A549 (cell line): ENCODE results near the gene FLYWCH1. TPM values are rescaled to one million over a fixed set of nuclear protein-coding genes. Genes with fewer than 3 reads are reported as not detected.

Experiments
- BHLHE40 ChIP-seq: IDR thresholded peaks from 2 replicates; pipeline ENCODE4 v1.6.1; 2012; ENCODE audit warnings: low read depth, low read length, inconsistent platforms
- CEBPB ChIP-seq, 2 experiments: fragments of >200 bp in 1 of 2; sonication (Bioruptor Twin) in 1 of 2; formaldehyde crosslinking in 1 of 2; IDR thresholded peaks; 2 replicates each; pipeline ENCODE4 v1.6.1; 2012 to 2016
- EHF ChIP-seq: fragments of 250-450 bp; sonication (Bioruptor Pico); IDR thresholded peaks from 2 replicates; pipeline ENCODE4 v1.5.0; 2020; ENCODE audit warnings: mild to moderate bottlenecking
- EHMT2 ChIP-seq: fragments of 200-600 bp; sonication (generic); IDR thresholded peaks from 2 replicates; pipeline ENCODE4 v1.6.1; 2016; ENCODE audit warnings: antibody characterized with exemption, low read depth, mild to moderate bottlenecking, moderate library complexity
- FOSL2 ChIP-seq, 2 experiments: fragments of 450-650 bp in 1 of 2; fragments of >200 bp in 1 of 2; sonication (Bioruptor Twin) in 1 of 2; formaldehyde crosslinking; IDR thresholded peaks; 2 replicates each; pipeline versions ENCODE4 v1.5.0 to v1.6.1; 2016 to 2020; ENCODE audit warnings: mild to moderate bottlenecking in 1 of 2, moderate library complexity in 1 of 2
- GATA3 ChIP-seq: IDR thresholded peaks from 2 replicates; pipeline ENCODE4 v1.6.1; 2012; ENCODE audit warnings: borderline replicate concordance
- HOXB5 ChIP-seq: fragments of 250-450 bp; sonication (Bioruptor Pico); IDR thresholded peaks from 2 replicates; pipeline ENCODE4 v1.5.0; 2020; ENCODE audit warnings: mild to moderate bottlenecking, moderate library complexity
- JUN ChIP-seq, 2 experiments: fragments of >200 bp; sonication (Bioruptor Twin); formaldehyde crosslinking; IDR thresholded peaks; 2 replicates in 1 of 2; 3 replicates in 1 of 2; pipeline ENCODE4 v1.6.1; 2016 to 2017
- JUNB ChIP-seq: fragments of >200 bp; sonication (Bioruptor Twin); formaldehyde crosslinking; IDR thresholded peaks from 2 replicates; pipeline ENCODE4 v1.6.1; 2016
- KDM1A ChIP-seq: fragments of 200-600 bp; sonication (generic); IDR thresholded peaks from 2 replicates; pipeline ENCODE4 v1.6.1; 2016; ENCODE audit warnings: low read depth, mild to moderate bottlenecking
- MAFK ChIP-seq: fragments of 450-650 bp; IDR thresholded peaks from 2 replicates; pipeline ENCODE4 v1.6.1; 2014; ENCODE audit not compliant: partially characterized antibody
- MYC ChIP-seq: IDR thresholded peaks from 2 replicates; pipeline ENCODE4 v1.6.1; 2012; ENCODE audit warnings: mild to moderate bottlenecking, inconsistent platforms, low read length, improper control_type of control experiment, borderline replicate concordance
- NFE2L2 ChIP-seq: fragments of 150-350 bp; conservative IDR thresholded peaks from 2 replicates; pipeline ENCODE4 v1.6.1; 2014; ENCODE audit warnings: low read length
- NR3C1 ChIP-seq: fragments of >200 bp; sonication (Bioruptor Twin); formaldehyde crosslinking; IDR thresholded peaks from 3 replicates; pipeline ENCODE4 v1.6.1; 2017
- POLR2A ChIP-seq: IDR thresholded peaks from 2 replicates; pipeline ENCODE4 v1.6.1; 2012; ENCODE audit warnings: mild to moderate bottlenecking, low read length
- RAD21 ChIP-seq, 2 experiments: fragments of >200 bp in 1 of 2; sonication (Bioruptor Twin) in 1 of 2; formaldehyde crosslinking in 1 of 2; IDR thresholded peaks in 1 of 2; conservative IDR thresholded peaks in 1 of 2; 2 replicates in 1 of 2; 3 replicates in 1 of 2; pipeline ENCODE4 v1.6.1; 2012 to 2018; ENCODE audit warnings: inconsistent platforms in 1 of 2
- SMC3 ChIP-seq: fragments of >200 bp; sonication (Bioruptor Twin); formaldehyde crosslinking; IDR thresholded peaks from 3 replicates; pipeline ENCODE4 v1.6.1; 2018; ENCODE audit warnings: inconsistent platforms
- SREBF2 ChIP-seq: fragments of 450-650 bp; IDR thresholded peaks from 2 replicates; pipeline ENCODE4 v1.6.1; 2014; ENCODE audit warnings: mild to moderate bottlenecking, moderate library complexity
- TFCP2L1 ChIP-seq: fragments of 250-450 bp; sonication (Bioruptor Pico); IDR thresholded peaks from 2 replicates; pipeline ENCODE4 v1.5.0; 2021; ENCODE audit warnings: mild to moderate bottlenecking
- ZNF302 ChIP-seq: fragments of 250-450 bp; sonication (Bioruptor Pico); IDR thresholded peaks from 2 replicates; pipeline ENCODE4 v1.9.0; 2021; ENCODE audit warnings: inconsistent platforms, mild to moderate bottlenecking, moderate library complexity
- polyA plus RNA-seq, 4 experiments: library from polyadenylated mRNA; depleted of rRNA in 3 of 4; stranded (reverse); fragments of >200 nt; fragmentation: RNase III in 1 of 4; extraction: RNeasy Plus Mini Kit Qiagen cat#74134 plus additional on column Dnase treatment in 1 of 4; gene quantifications; 2 replicates in 3 of 4; 3 replicates in 1 of 4; pipeline ENCODE4 v1.2.3, GENCODE V29; 2011 to 2017
- TF ChIP-seq, protein P1 (sequence below): fragments of 250-450 bp; sonication (Bioruptor Pico); IDR thresholded peaks from 2 replicates; pipeline ENCODE4 v1.5.0; 2021; ENCODE audit warnings: mild to moderate bottlenecking, moderate library complexity, borderline replicate concordance
- TF ChIP-seq, protein P2 (sequence below): fragments of 250-450 bp; sonication (Bioruptor Pico); IDR thresholded peaks from 2 replicates; pipeline ENCODE4 v1.5.0; 2020; ENCODE audit warnings: low read depth, mild to moderate bottlenecking, moderate library complexity
- TF ChIP-seq, protein P3 (sequence below): fragments of >200 bp; sonication (Bioruptor Twin); formaldehyde crosslinking; IDR thresholded peaks from 3 replicates; pipeline ENCODE4 v1.6.1; 2016
- TF ChIP-seq, protein P4 (sequence below): fragments of >200 bp; sonication (Bioruptor Twin); formaldehyde crosslinking; IDR thresholded peaks from 3 replicates; pipeline ENCODE4 v1.5.1; 2016

The FLYWCH1 gene
- polyA plus RNA-seq, 2 of the 4 experiments (the other 2 are of a cell fraction) = 9.3 to 22.5 TPM

DNA sequence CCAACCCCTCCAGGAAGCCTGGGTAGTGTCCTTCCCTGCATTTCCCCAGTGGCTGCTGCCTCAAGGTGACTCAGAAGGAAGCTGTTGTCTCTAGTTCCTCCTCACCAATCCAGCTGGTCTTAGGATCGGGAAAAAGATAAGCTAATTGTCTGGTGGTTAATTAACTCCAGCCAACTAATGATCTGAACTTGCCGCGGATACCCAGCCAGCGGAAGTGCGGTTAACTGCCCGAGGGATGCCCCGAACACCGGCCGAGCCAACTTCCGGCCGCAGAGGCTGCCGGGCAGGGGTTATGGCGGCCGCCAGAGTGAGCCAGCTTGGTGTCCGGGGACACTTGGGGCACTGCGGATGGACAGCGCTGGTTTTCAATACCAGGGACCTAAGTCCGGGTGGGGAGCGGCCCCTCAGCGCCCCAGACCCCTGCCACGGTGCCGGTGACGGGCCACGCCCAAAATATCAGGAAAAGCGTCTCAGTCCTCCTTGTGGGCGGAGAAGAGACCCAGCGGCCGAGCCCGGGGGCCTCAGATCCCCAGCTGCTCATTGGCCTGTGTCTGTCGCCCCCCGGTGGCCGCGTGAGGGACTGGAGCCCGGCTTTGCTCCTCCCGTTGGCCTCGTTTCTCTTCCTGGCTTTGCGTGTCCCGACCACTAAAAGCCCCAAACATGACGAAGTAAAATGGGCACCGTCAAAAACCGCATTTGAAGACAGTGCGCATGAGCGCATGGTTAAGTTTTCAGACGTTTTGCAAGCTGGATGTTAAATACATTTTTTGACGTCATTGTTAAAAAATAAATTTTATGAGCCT, 43.5 kb upstream of the FLYWCH1 start (continued):
- TF ChIP-seq ZNF302 (CRISPR knock-in tag) = no peak
- peak; percentile 84; the same call in 1 of the 2 replicates for TF ChIP-seq TFCP2L1 (CRISPR knock-in tag)
- TF ChIP-seq RAD21 (conservative IDR thresholded peaks at IDR 0.05 in 1 of 2, IDR thresholded peaks at IDR 0.05 in 1 of 2) = peak; percentile 92 to 99
- TF ChIP-seq BHLHE40 = no peak; the same call in 1 of the 2 replicates
- TF ChIP-seq MYC = 0 out of 2 replicates have a peak, but pooled peaks have one; percentile 30
- no peak for TF ChIP-seq CEBPB (IDR thresholded peaks at IDR 0.05)
- TF ChIP-seq SREBF2 = no peak
- TF ChIP-seq JUN (IDR thresholded peaks at IDR 0.05) = peak; percentile 82 to 93; a peak in 4 of 5 replicates
- TF ChIP-seq, protein P1, sequence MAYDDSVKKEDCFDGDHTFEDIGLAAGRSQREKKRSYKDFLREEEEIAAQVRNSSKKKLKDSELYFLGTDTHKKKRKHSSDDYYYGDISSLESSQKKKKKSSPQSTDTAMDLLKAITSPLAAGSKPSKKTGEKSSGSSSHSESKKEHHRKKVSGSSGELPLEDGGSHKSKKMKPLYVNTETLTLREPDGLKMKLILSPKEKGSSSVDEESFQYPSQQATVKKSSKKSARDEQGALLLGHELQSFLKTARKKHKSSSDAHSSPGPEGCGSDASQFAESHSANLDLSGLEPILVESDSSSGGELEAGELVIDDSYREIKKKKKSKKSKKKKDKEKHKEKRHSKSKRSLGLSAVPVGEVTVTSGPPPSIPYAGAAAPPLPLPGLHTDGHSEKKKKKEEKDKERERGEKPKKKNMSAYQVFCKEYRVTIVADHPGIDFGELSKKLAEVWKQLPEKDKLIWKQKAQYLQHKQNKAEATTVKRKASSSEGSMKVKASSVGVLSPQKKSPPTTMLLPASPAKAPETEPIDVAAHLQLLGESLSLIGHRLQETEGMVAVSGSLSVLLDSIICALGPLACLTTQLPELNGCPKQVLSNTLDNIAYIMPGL (CRISPR knock-in tag) = peak; percentile 71; the same call in 1 of the 2 replicates
- no peak for TF ChIP-seq GATA3
- peak; percentile 42 for TF ChIP-seq MAFK
- TF ChIP-seq HOXB5 (CRISPR knock-in tag) = no peak; the same call in 1 of the 2 replicates
- peak; percentile 71 for TF ChIP-seq POLR2A
- TF ChIP-seq NR3C1 = no peak
- no peak for TF ChIP-seq KDM1A
- TF ChIP-seq, protein P2, sequence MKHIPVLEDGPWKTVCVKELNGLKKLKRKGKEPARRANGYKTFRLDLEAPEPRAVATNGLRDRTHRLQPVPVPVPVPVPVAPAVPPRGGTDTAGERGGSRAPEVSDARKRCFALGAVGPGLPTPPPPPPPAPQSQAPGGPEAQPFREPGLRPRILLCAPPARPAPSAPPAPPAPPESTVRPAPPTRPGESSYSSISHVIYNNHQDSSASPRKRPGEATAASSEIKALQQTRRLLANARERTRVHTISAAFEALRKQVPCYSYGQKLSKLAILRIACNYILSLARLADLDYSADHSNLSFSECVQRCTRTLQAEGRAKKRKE (CRISPR knock-in tag) = peak; percentile 44; the same call in 1 of the 2 replicates
- TF ChIP-seq FOSL2 (IDR thresholded peaks at IDR 0.05) = no peak
- TF ChIP-seq FOSL2 (CRISPR knock-in tag; IDR thresholded peaks at IDR 0.05) = peak; percentile 42
- TF ChIP-seq, protein P3, sequence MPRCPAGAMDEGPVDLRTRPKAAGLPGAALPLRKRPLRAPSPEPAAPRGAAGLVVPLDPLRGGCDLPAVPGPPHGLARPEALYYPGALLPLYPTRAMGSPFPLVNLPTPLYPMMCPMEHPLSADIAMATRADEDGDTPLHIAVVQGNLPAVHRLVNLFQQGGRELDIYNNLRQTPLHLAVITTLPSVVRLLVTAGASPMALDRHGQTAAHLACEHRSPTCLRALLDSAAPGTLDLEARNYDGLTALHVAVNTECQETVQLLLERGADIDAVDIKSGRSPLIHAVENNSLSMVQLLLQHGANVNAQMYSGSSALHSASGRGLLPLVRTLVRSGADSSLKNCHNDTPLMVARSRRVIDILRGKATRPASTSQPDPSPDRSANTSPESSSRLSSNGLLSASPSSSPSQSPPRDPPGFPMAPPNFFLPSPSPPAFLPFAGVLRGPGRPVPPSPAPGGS = peak; percentile 74; the same call in 2 of the 3 replicates
- TF ChIP-seq EHMT2 = no peak
- TF ChIP-seq SMC3 = peak; percentile 98
- TF ChIP-seq EHF (CRISPR knock-in tag) = no peak; the same call in 1 of the 2 replicates
- TF ChIP-seq NFE2L2 = no peak; the same call in 1 of the 2 replicates
- no peak for TF ChIP-seq JUNB
- TF ChIP-seq, protein P4, sequence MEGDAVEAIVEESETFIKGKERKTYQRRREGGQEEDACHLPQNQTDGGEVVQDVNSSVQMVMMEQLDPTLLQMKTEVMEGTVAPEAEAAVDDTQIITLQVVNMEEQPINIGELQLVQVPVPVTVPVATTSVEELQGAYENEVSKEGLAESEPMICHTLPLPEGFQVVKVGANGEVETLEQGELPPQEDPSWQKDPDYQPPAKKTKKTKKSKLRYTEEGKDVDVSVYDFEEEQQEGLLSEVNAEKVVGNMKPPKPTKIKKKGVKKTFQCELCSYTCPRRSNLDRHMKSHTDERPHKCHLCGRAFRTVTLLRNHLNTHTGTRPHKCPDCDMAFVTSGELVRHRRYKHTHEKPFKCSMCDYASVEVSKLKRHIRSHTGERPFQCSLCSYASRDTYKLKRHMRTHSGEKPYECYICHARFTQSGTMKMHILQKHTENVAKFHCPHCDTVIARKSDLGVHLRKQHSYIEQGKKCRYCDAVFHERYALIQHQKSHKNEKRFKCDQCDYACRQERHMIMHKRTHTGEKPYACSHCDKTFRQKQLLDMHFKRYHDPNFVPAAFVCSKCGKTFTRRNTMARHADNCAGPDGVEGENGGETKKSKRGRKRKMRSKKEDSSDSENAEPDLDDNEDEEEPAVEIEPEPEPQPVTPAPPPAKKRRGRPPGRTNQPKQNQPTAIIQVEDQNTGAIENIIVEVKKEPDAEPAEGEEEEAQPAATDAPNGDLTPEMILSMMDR = peak; percentile 95
